Tibial nerve (tissue), 4 donors: ENCODE measurements around the gene KLRG1.

ENCODE experiments used
- EP300 ChIP-seq, 2 donors: sonication (generic); formaldehyde crosslinking; IDR thresholded peaks; one replicate each; pipeline ENCODE4 v1.6.1; 2017; ENCODE audit warnings: antibody characterized with exemption in 2 of 2, mild to moderate bottlenecking in 1 of 2
- POLR2A ChIP-seq, 2 donors: fragments of 450-650 bp; IDR thresholded peaks; one replicate each; pipeline ENCODE4 v1.6.1; 2017; ENCODE audit warnings: antibody characterized with exemption in 2 of 2, mild to moderate bottlenecking in 2 of 2, moderate library complexity in 2 of 2
- TF ChIP-seq, protein P1 (sequence below), 5 experiments: fragments of 200-600 bp in 3 of 5; fragments of 450-650 bp in 2 of 5; sonication (generic) in 3 of 5; IDR thresholded peaks; one replicate each; pipeline ENCODE4 v1.5.1; 2016 to 2019; ENCODE audit warnings: antibody characterized with exemption in 5 of 5, mild to moderate bottlenecking in 3 of 5, moderate library complexity in 2 of 5

DNA sequence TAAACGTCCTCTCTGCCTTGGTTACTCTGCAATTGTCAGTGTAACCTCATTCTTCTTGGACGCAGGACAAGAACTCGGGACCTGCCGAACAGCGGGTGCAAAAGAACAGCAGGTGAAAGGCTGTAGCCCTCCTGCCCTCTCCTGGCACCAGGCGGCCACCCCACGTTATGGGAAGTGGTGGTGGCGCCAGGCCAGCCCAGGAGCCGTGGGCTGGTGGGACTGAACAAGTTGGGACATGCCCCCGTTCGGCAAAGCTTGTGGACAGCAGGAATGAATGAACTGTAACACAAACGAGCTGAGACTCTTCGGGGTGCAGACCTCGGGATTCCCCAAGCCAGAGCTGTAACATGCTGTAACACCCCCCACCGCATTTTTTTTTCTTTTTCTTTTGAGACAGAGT lies 33.3 kb upstream of the KLRG1 start:
- TF ChIP-seq, protein P1, sequence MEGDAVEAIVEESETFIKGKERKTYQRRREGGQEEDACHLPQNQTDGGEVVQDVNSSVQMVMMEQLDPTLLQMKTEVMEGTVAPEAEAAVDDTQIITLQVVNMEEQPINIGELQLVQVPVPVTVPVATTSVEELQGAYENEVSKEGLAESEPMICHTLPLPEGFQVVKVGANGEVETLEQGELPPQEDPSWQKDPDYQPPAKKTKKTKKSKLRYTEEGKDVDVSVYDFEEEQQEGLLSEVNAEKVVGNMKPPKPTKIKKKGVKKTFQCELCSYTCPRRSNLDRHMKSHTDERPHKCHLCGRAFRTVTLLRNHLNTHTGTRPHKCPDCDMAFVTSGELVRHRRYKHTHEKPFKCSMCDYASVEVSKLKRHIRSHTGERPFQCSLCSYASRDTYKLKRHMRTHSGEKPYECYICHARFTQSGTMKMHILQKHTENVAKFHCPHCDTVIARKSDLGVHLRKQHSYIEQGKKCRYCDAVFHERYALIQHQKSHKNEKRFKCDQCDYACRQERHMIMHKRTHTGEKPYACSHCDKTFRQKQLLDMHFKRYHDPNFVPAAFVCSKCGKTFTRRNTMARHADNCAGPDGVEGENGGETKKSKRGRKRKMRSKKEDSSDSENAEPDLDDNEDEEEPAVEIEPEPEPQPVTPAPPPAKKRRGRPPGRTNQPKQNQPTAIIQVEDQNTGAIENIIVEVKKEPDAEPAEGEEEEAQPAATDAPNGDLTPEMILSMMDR (IDR thresholded peaks at IDR 0.05) = no peak
- TF ChIP-seq POLR2A (IDR thresholded peaks at IDR 0.05) (no peak), EP300 (IDR thresholded peaks at IDR 0.05) (no peak)
